ENCODE results near the gene SHROOM4. TPM values are rescaled to one million over a fixed set of nuclear protein-coding genes. Genes with fewer than 3 reads are reported as not detected.
A peak's percentile ranks its signal among the peaks of the same experiment; 100 is the strongest.

Gene SHROOM4
- total RNA-seq, 1 donor from 2014 or later: 25.3 TPM

- Histone ChIP-seq H3K4me3 (no peak overlapping the region), H3K27me3 (no peaks in the 10 kb centered on the region), H3K27ac (no peak overlapping the region), H3K4me1 (no peaks in the 10 kb centered on the region), H3K9me3 (no peaks in the 10 kb centered on the region), H3K36me3 (no peaks in the 10 kb centered on the region)
- DNase-seq (ENCODE audit: low spot score in 2 of 2): no peak
- TF ChIP-seq CTCF (IDR thresholded peaks at IDR 0.05): no peak
- intact Hi-C loops (cut with DNase I): loop anchor here (5.0 kb wide), 1 partner anchor 664 kb away; no protein-coding TSS in a partner anchor
Measured at GRCh38 chrX:50581405-50581804, 232.6 kb downstream of the SHROOM4 start.

DNA sequence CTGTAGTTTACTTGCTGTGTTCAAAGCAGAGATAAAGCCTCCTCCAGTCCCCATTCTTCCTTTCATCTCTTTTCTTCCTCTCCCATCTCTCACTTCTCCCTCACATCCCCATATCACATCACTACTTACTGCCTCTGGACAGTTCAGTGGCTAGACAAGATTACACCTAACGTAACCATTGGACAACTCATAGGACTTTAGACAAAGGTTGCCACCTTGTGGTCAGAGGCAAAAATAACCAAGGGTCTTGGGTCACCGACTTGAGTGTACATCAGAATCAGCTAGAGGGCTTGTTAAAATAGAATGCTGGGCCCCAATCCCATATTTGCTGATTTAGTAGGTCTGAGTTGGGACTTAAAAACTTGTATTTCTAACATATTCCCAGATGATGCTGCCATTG, 234.0 kb downstream of the SHROOM4 start:
- TF ChIP-seq CTCF (IDR thresholded peaks at IDR 0.05): peak in 2 of 3 experiments; percentile 31 to 51
- H3K4me3 ChIP-seq: no peak overlapping the region
- intact Hi-C loops (cut with DNase I): loop anchor here (5.0 kb wide), 1 partner anchor 663 kb away; no protein-coding TSS in a partner anchor
- no peaks in the 10 kb centered on the region for H3K27me3 ChIP-seq
- no peaks in the 10 kb centered on the region for H3K4me1 ChIP-seq
- no peaks in the 10 kb centered on the region for H3K9me3 ChIP-seq
- no peak for DNase-seq (ENCODE audit: low spot score in 2 of 2)
- H3K27ac ChIP-seq: no peak overlapping the region
- H3K36me3 ChIP-seq: no peaks in the 10 kb centered on the region

DNA sequence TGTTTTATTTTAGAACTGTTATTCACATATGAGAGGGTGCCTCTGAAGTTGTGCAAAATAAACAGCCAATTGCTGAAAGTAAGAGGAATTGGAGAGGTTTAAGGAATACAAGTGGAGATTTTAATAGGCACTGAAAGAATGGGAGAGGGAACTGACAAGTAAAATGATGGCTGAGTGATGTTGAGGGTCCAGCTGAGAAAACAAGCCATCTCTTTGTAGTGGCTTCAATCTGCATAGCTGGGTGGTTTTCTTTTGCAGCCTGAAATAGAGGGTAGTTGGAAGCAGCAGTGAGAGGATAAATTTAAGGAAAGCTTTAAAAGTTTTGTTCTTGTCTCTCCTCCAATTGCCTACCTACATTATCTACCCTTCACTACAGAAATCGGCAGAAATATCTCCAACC, 236.7 kb downstream of the SHROOM4 start:
- Histone ChIP-seq H3K36me3 (no peaks in the 10 kb centered on the region), H3K4me1 (no peaks in the 10 kb centered on the region), H3K27me3 (no peaks in the 10 kb centered on the region), H3K4me3 (no peak overlapping the region), H3K9me3 (no peaks in the 10 kb centered on the region), H3K27ac (no peak overlapping the region)
- TF ChIP-seq CTCF (IDR thresholded peaks at IDR 0.05): no peak
- DNase-seq (ENCODE audit: low spot score in 2 of 2): no peak
- intact Hi-C loops (cut with DNase I): no loop called here

- H3K9me3 ChIP-seq: no peaks in the 10 kb centered on the region
- no peaks in the 10 kb centered on the region for H3K27me3 ChIP-seq
- H3K4me3 ChIP-seq: no peak overlapping the region
- no peak for TF ChIP-seq CTCF (IDR thresholded peaks at IDR 0.05)
- no peaks in the 10 kb centered on the region for H3K4me1 ChIP-seq
- H3K36me3 ChIP-seq: no peaks in the 10 kb centered on the region
- no peak for DNase-seq (ENCODE audit: low spot score in 2 of 2)
- H3K27ac ChIP-seq: no peak overlapping the region
- intact Hi-C loops (cut with DNase I): no loop called here
Measured at GRCh38 chrX:50567636-50568035, 246.4 kb downstream of the SHROOM4 start.

DNA sequence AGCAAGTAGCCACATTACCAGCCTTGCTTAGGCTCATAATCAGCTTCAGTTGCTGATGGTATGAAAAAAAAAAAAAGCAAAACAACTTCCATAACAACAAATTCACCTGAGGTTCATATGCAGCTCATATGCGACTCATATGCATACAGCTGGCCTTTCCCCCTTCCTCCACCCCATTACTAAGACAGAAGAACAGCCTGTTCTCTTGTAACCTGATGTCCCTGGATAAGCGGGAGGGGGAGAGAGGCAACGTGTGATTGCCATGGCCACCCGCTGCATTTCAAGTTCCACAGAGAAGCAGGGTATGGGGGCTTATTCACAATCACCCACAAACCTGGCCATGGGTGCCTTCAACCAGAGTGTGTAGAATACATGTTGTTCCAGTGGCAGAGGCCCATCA, 248.3 kb downstream of the SHROOM4 start:
- no peaks in the 10 kb centered on the region for H3K9me3 ChIP-seq
- no peak overlapping the region for H3K4me3 ChIP-seq
- intact Hi-C loops (cut with DNase I): no loop called here
- TF ChIP-seq CTCF (IDR thresholded peaks at IDR 0.05): no peak
- H3K36me3 ChIP-seq: no peaks in the 10 kb centered on the region
- no peak overlapping the region for H3K27ac ChIP-seq
- H3K27me3 ChIP-seq: no peaks in the 10 kb centered on the region
- H3K4me1 ChIP-seq: no peaks in the 10 kb centered on the region
- DNase-seq (ENCODE audit: low spot score in 2 of 2): no peak

Other genes starting within 250 kb of the SHROOM4 start
- not detected for gene BMP15, start 96.5 kb upstream of the SHROOM4 start, total RNA-seq